ENCODE measurements around the gene TAF9B.
"Not testable (repeated sequence)": the region's sequence is repeated elsewhere in the genome, so short reads cannot be mapped to it uniquely, and the experiment has no call there.

TAF9B gene

DNA sequence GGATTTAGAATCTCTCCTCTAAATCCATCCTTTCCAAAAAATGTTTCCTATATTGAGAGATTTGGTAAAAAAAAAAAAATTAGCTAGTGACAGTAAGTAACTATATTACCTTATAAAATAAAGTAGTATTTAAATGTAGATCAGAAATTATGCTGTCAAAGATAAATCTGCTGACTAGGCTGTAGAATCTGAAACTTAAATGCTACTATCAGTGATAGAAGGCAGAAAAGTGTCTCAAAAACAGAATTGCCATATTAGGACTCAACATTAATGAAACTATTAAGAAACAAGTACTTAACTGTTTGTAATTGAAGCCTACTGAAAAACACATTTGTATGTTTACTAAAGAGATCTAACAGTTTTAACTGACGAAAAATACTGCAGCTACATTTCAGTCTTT lies 8.3 kb downstream of the TAF9B start:
- no CpG with 5 or more reads among the region's 1 CpG for WGBS (ENCODE audit: extremely low coverage, insufficient coverage, insufficient read length)

DNA sequence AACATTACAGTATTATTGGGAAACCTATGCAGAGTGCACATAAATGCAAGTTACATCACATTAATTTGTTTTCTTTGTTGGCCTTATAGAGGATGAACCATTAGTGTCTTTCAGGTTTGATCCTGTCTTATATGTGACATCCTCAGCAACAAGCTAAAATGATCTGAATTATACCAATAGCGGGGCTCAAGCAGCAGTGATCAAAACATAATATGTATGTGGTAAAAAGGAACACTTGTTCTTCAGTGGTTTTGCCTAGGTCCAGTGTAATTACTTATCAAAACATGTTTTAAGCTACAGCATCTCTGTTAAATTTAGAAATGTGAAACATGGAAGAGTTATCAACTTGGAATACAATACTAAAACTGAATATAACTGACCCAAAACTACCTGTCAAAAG lies 9.1 kb downstream of the TAF9B start:
- no peaks in the 10 kb centered on the region for H3K9me3 ChIP-seq (ENCODE audit: insufficient read depth, low read depth, low read length)
- H3K79me2 ChIP-seq (ENCODE audit: control insufficient read depth, insufficient read depth, low read length, poor library complexity), result no peaks in the 10 kb centered on the region
- no peak overlapping the region for H2BK12ac ChIP-seq (ENCODE audit: low read length)
- no peak overlapping the region for H3K23ac ChIP-seq (ENCODE audit: low read length)
- no peak overlapping the region for H3K4ac ChIP-seq (ENCODE audit: low read depth, low read length)
- no peak overlapping the region for H4K91ac ChIP-seq (ENCODE audit: low read depth, low read length)
- no peak overlapping the region for H2BK5ac ChIP-seq (ENCODE audit: low read depth, low read length, poor library complexity)
- no peak for DNase-seq
- H3K36me3 ChIP-seq (ENCODE audit: control insufficient read depth in 1 of 2, insufficient read depth in 2 of 2, low read length in 2 of 2), result peaks cover 3 to 4% of the 10 kb centered on the region in 2 experiments
- H2BK120ac ChIP-seq (ENCODE audit: insufficient read depth, low read length, poor library complexity), result no peak overlapping the region
- no peak overlapping the region for H3K4me2 ChIP-seq (ENCODE audit: low read length)
- no peak overlapping the region for H3K18ac ChIP-seq (ENCODE audit: low read length)
- H4K12ac ChIP-seq (ENCODE audit: low read depth, low read length), result no peak overlapping the region
- no peak overlapping the region for H4K8ac ChIP-seq (ENCODE audit: low read depth, low read length)
- H3K27me3 ChIP-seq (ENCODE audit: insufficient read depth, low read length), result no peaks in the 10 kb centered on the region
- no peak overlapping the region for H3K9ac ChIP-seq (ENCODE audit: low read length)
- H3K4me3 ChIP-seq (ENCODE audit: low read depth, low read length), result no peak overlapping the region
- H2AK5ac ChIP-seq (ENCODE audit: low read length), result no peak overlapping the region
- no peaks in the 10 kb centered on the region for H3K4me1 ChIP-seq (ENCODE audit: control insufficient read depth in 1 of 2, insufficient read depth in 2 of 2, low read length in 2 of 2)
- H3K27ac ChIP-seq (ENCODE audit: low read depth, low read length), result no peak overlapping the region
- no CpG with 5 or more reads among the region's 1 CpG for WGBS (ENCODE audit: extremely low coverage, insufficient coverage, insufficient read length)
- H3K14ac ChIP-seq (ENCODE audit: low read length), result no peak overlapping the region
- H3K79me1 ChIP-seq (ENCODE audit: low read length), result no peaks in the 10 kb centered on the region
- H2AFZ ChIP-seq (ENCODE audit: insufficient read depth, low read length, poor library complexity), result no peak overlapping the region

More for the DNA sequence above, 8.3 kb downstream of the TAF9B start:
- Histone ChIP-seq H4K12ac (ENCODE audit: low read depth, low read length) (no peak overlapping the region), H3K36me3 (ENCODE audit: control insufficient read depth in 1 of 2, insufficient read depth in 2 of 2, low read length in 2 of 2) (peaks cover 0 to 3% of the 10 kb centered on the region in 2 experiments), H3K23ac (ENCODE audit: low read length) (no peak overlapping the region), H3K79me1 (ENCODE audit: low read length) (no peaks in the 10 kb centered on the region), H2AFZ (ENCODE audit: insufficient read depth, low read length, poor library complexity) (no peak overlapping the region), H2AK5ac (ENCODE audit: low read length) (no peak overlapping the region), H4K91ac (ENCODE audit: low read depth, low read length) (no peak overlapping the region), H3K14ac (ENCODE audit: low read length) (no peak overlapping the region), H3K4me1 (ENCODE audit: control insufficient read depth in 1 of 2, insufficient read depth in 2 of 2, low read length in 2 of 2) (no peaks in the 10 kb centered on the region), H2BK120ac (ENCODE audit: insufficient read depth, low read length, poor library complexity) (no peak overlapping the region), H4K8ac (ENCODE audit: low read depth, low read length) (no peak overlapping the region), H3K4ac (ENCODE audit: low read depth, low read length) (no peak overlapping the region), H3K9ac (ENCODE audit: low read length) (no peak overlapping the region), H3K4me3 (ENCODE audit: low read depth, low read length) (no peak overlapping the region), H3K18ac (ENCODE audit: low read length) (no peak overlapping the region), H3K79me2 (ENCODE audit: control insufficient read depth, insufficient read depth, low read length, poor library complexity) (no peaks in the 10 kb centered on the region), H2BK5ac (ENCODE audit: low read depth, low read length, poor library complexity) (no peak overlapping the region), H2BK12ac (ENCODE audit: low read length) (no peak overlapping the region), H3K9me3 (ENCODE audit: insufficient read depth, low read depth, low read length) (no peaks in the 10 kb centered on the region), H3K4me2 (ENCODE audit: low read length) (no peak overlapping the region), H3K27me3 (ENCODE audit: insufficient read depth, low read length) (no peaks in the 10 kb centered on the region), H3K27ac (ENCODE audit: low read depth, low read length) (no peak overlapping the region)
- DNase-seq, result no peak

DNA sequence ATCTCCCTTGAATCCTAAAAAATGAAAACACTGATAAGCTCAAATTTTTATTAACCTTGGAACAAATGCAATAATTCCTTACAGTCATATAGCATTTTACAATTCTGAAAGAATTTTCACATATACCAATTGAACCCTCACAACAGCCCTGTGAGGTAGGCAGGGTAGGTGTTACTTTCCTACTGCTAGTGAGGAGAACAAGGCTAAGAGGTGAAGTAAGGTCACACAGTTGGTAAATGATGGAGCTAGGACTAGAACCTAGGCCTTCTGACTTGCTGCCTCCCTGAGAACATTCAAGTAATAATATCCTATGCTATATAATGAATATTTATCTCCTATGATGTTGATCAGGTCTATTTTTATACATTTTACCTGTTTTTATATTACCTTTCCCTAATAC lies 9.7 kb downstream of the TAF9B start:
- no peaks in the 10 kb centered on the region for H3K79me1 ChIP-seq (ENCODE audit: low read length)
- no peak overlapping the region for H3K4ac ChIP-seq (ENCODE audit: low read depth, low read length)
- H4K12ac ChIP-seq (ENCODE audit: low read depth, low read length), result no peak overlapping the region
- no peak overlapping the region for H3K9ac ChIP-seq (ENCODE audit: low read length)
- no peak overlapping the region for H2BK12ac ChIP-seq (ENCODE audit: low read length)
- H3K27ac ChIP-seq (ENCODE audit: low read depth, low read length), result no peak overlapping the region
- H3K27me3 ChIP-seq (ENCODE audit: insufficient read depth, low read length), result no peaks in the 10 kb centered on the region
- H3K9me3 ChIP-seq (ENCODE audit: insufficient read depth, low read depth, low read length), result no peaks in the 10 kb centered on the region
- no peak overlapping the region for H4K91ac ChIP-seq (ENCODE audit: low read depth, low read length)
- H2AFZ ChIP-seq (ENCODE audit: insufficient read depth, low read length, poor library complexity), result no peak overlapping the region
- no peak overlapping the region for H4K8ac ChIP-seq (ENCODE audit: low read depth, low read length)
- H3K4me2 ChIP-seq (ENCODE audit: low read length), result no peak overlapping the region
- no peaks in the 10 kb centered on the region for H3K79me2 ChIP-seq (ENCODE audit: control insufficient read depth, insufficient read depth, low read length, poor library complexity)
- no peak overlapping the region for H3K23ac ChIP-seq (ENCODE audit: low read length)
- DNase-seq, result no peak
- H2BK120ac ChIP-seq (ENCODE audit: insufficient read depth, low read length, poor library complexity), result no peak overlapping the region
- peaks cover 7 to 10% of the 10 kb centered on the region in 2 experiments for H3K36me3 ChIP-seq (ENCODE audit: control insufficient read depth in 1 of 2, insufficient read depth in 2 of 2, low read length in 2 of 2)
- H2BK5ac ChIP-seq (ENCODE audit: low read depth, low read length, poor library complexity), result no peak overlapping the region
- no peak overlapping the region for H3K18ac ChIP-seq (ENCODE audit: low read length)
- no peaks in the 10 kb centered on the region for H3K4me1 ChIP-seq (ENCODE audit: control insufficient read depth in 1 of 2, insufficient read depth in 2 of 2, low read length in 2 of 2)
- H2AK5ac ChIP-seq (ENCODE audit: low read length), result no peak overlapping the region
- no peak overlapping the region for H3K14ac ChIP-seq (ENCODE audit: low read length)
- no peak overlapping the region for H3K4me3 ChIP-seq (ENCODE audit: low read depth, low read length)

DNA sequence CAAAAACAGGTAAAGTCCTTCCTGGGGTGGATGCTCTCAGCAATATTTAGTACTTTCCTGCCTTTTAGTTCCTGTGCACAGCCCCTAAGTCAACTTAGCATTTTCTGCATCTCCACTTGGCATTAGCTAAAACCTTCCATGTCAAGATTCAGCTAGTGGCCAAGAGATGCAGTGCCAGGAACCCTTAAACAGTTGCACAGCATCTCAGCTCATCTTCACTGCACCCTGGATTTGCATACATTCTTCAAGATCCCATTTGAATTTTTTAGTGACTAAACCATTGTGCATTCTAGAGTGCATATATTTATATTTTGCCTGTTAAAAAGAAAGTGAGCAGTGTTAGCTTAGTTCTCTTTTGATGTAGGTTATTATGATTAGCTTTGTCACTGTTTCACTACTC lies 13.7 kb downstream of the TAF9B start:
- H3K4me1 ChIP-seq (ENCODE audit: control insufficient read depth in 1 of 2, insufficient read depth in 2 of 2, low read length in 2 of 2); H3K27me3 ChIP-seq (ENCODE audit: insufficient read depth, low read length); DNase-seq; H2BK5ac ChIP-seq (ENCODE audit: low read depth, low read length, poor library complexity); H3K18ac ChIP-seq (ENCODE audit: low read length); H3K4me3 ChIP-seq (ENCODE audit: low read depth, low read length); H3K23ac ChIP-seq (ENCODE audit: low read length); H3K14ac ChIP-seq (ENCODE audit: low read length); H3K79me2 ChIP-seq (ENCODE audit: control insufficient read depth, insufficient read depth, low read length, poor library complexity); H3K9me3 ChIP-seq (ENCODE audit: insufficient read depth, low read depth, low read length); H3K27ac ChIP-seq (ENCODE audit: low read depth, low read length); H3K4ac ChIP-seq (ENCODE audit: low read depth, low read length); H2BK12ac ChIP-seq (ENCODE audit: low read length); H4K12ac ChIP-seq (ENCODE audit: low read depth, low read length); H3K79me1 ChIP-seq (ENCODE audit: low read length); H3K4me2 ChIP-seq (ENCODE audit: low read length); H4K91ac ChIP-seq (ENCODE audit: low read depth, low read length); H4K8ac ChIP-seq (ENCODE audit: low read depth, low read length); H3K9ac ChIP-seq (ENCODE audit: low read length); H2BK120ac ChIP-seq (ENCODE audit: insufficient read depth, low read length, poor library complexity); H2AFZ ChIP-seq (ENCODE audit: insufficient read depth, low read length, poor library complexity); H2AK5ac ChIP-seq (ENCODE audit: low read length): not testable (repeated sequence)
- peaks cover 7 to 22% of the 10 kb centered on the region in 2 experiments for H3K36me3 ChIP-seq (ENCODE audit: control insufficient read depth in 1 of 2, insufficient read depth in 2 of 2, low read length in 2 of 2)

DNA sequence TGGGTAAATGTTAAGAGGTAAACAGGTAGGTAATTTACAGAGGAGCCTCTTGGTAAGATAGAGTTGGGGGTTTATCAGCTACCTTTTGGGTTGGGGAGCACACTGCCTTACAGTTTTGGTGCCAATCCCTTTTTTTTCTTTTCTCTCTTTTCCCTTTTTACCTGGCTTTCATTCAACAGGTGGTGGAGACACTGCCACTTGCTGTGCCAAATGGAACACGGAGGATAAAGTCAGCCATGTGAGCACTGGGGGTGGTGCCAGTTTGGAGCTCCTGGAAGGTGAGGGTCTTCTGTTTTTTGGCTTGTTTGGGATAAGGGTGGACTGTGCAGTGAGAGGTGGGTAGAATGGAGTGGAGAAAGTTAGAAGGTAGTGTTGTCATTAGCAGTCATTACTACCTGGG lies 14.3 kb downstream of the TAF9B start:
- Histone ChIP-seq H2AFZ (ENCODE audit: insufficient read depth, low read length, poor library complexity) (no peak overlapping the region), H3K23ac (ENCODE audit: low read length) (no peak overlapping the region), H3K79me1 (ENCODE audit: low read length) (no peaks in the 10 kb centered on the region), H3K4me2 (ENCODE audit: low read length) (no peak overlapping the region), H2BK5ac (ENCODE audit: low read depth, low read length, poor library complexity) (no peak overlapping the region), H3K27me3 (ENCODE audit: insufficient read depth, low read length) (no peaks in the 10 kb centered on the region), H2AK5ac (ENCODE audit: low read length) (no peak overlapping the region), H3K79me2 (ENCODE audit: control insufficient read depth, insufficient read depth, low read length, poor library complexity) (no peaks in the 10 kb centered on the region), H2BK12ac (ENCODE audit: low read length) (no peak overlapping the region), H4K8ac (ENCODE audit: low read depth, low read length) (no peak overlapping the region), H3K18ac (ENCODE audit: low read length) (no peak overlapping the region), H2BK120ac (ENCODE audit: insufficient read depth, low read length, poor library complexity) (no peak overlapping the region), H3K36me3 (ENCODE audit: control insufficient read depth in 1 of 2, insufficient read depth in 2 of 2, low read length in 2 of 2) (peaks cover 10 to 24% of the 10 kb centered on the region in 2 experiments), H4K91ac (ENCODE audit: low read depth, low read length) (no peak overlapping the region), H3K4ac (ENCODE audit: low read depth, low read length) (no peak overlapping the region), H3K4me1 (ENCODE audit: control insufficient read depth in 1 of 2, insufficient read depth in 2 of 2, low read length in 2 of 2) (no peaks in the 10 kb centered on the region), H3K4me3 (ENCODE audit: low read depth, low read length) (no peak overlapping the region), H3K9me3 (ENCODE audit: insufficient read depth, low read depth, low read length) (no peaks in the 10 kb centered on the region), H3K9ac (ENCODE audit: low read length) (no peak overlapping the region), H3K14ac (ENCODE audit: low read length) (no peak overlapping the region), H4K12ac (ENCODE audit: low read depth, low read length) (no peak overlapping the region), H3K27ac (ENCODE audit: low read depth, low read length) (no peak overlapping the region)
- DNase-seq, result no peak
- no CpG with 5 or more reads among the region's 1 CpG for WGBS (ENCODE audit: extremely low coverage, insufficient coverage, insufficient read length)

Data from trophoblast cell (in vitro differentiated cells and primary cell).